HCT116 (cell line): ENCODE results near the gene ACE.

ENCODE experiments used
- CTCF ChIP-seq, 3 experiments: fragments of 200-600 bp in 1 of 3; sonication (generic) in 1 of 3; IDR thresholded peaks in 2 of 3; conservative IDR thresholded peaks in 1 of 3; 2 replicates each; pipeline ENCODE4 v1.5.1; 2012 to 2017; ENCODE audit warnings: low read depth in 2 of 3, low read length in 2 of 3, antibody characterized with exemption in 1 of 3, borderline replicate concordance in 1 of 3, control low read depth in 1 of 3, mild to moderate bottlenecking in 1 of 3, mixed read lengths in 1 of 3, mixed run types in 1 of 3, moderate library complexity in 1 of 3; ENCODE audit not compliant: insufficient read depth in 1 of 3
- EZH2 ChIP-seq: fragments of 200-600 bp; sonication (generic); IDR thresholded peaks from 2 replicates; pipeline ENCODE4 v1.6.1; 2017; ENCODE audit warnings: antibody characterized with exemption, mixed run types
- EZH2phosphoT487 ChIP-seq: fragments of 200-600 bp; IDR thresholded peaks from 2 replicates; pipeline ENCODE4 v1.6.1; 2018; ENCODE audit warnings: antibody characterized with exemption, borderline replicate concordance
- POLR2A ChIP-seq: IDR thresholded peaks from 2 replicates; pipeline ENCODE4 v1.7.0; 2011; ENCODE audit warnings: borderline replicate concordance; ENCODE audit not compliant: insufficient read depth, insufficient read length; ENCODE audit errors: extremely low read depth
- TF ChIP-seq, protein P1 (sequence below): IDR thresholded peaks from 2 replicates; pipeline ENCODE4 v1.6.1; 2012; ENCODE audit warnings: low read depth

DNA sequence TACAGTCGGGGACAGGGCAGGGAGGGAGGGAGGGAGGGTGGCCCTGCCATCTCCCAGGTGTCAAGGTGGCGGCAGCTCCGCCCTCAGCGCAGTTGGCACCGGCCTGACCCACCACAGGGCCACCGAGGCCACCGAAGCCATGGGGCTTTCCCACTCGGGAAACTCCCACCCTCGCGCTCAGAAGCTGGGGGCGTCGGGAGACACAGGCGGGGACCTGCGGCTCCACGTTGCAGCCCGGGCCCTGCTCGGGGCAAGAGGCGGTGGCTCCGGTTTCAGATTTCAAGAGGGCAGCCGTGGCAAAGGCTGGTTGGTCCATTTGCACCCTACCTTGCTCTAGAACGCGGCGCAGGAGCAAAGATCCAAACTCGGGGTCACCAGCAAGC is 31.3 kb upstream of the ACE start:
- no peak for TF ChIP-seq EZH2
- TF ChIP-seq CTCF (IDR thresholded peaks at IDR 0.05 in 2 of 3, conservative IDR thresholded peaks at IDR 0.05 in 1 of 3; ENCODE audit: borderline replicate concordance in 1 of 3, insufficient read depth in 1 of 3, low read depth in 2 of 3, low read length in 2 of 3): no peak
- no peak for TF ChIP-seq POLR2A
- TF ChIP-seq EZH2phosphoT487: no peak
- TF ChIP-seq, protein P1, sequence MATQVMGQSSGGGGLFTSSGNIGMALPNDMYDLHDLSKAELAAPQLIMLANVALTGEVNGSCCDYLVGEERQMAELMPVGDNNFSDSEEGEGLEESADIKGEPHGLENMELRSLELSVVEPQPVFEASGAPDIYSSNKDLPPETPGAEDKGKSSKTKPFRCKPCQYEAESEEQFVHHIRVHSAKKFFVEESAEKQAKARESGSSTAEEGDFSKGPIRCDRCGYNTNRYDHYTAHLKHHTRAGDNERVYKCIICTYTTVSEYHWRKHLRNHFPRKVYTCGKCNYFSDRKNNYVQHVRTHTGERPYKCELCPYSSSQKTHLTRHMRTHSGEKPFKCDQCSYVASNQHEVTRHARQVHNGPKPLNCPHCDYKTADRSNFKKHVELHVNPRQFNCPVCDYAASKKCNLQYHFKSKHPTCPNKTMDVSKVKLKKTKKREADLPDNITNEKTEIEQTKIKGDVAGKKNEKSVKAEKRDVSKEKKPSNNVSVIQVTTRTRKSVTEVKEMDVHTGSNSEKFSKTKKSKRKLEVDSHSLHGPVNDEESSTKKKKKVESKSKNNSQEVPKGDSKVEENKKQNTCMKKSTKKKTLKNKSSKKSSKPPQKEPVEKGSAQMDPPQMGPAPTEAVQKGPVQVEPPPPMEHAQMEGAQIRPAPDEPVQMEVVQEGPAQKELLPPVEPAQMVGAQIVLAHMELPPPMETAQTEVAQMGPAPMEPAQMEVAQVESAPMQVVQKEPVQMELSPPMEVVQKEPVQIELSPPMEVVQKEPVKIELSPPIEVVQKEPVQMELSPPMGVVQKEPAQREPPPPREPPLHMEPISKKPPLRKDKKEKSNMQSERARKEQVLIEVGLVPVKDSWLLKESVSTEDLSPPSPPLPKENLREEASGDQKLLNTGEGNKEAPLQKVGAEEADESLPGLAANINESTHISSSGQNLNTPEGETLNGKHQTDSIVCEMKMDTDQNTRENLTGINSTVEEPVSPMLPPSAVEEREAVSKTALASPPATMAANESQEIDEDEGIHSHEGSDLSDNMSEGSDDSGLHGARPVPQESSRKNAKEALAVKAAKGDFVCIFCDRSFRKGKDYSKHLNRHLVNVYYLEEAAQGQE: no peak
